Fibroblast of skin of left biceps (primary cell): ENCODE measurements around the gene KCNMB1.
A peak's percentile ranks its signal among the peaks of the same experiment; 100 is the strongest.

Experiments
- DNase-seq, 2 experiments: peaks; one replicate each; pipeline ENCODE4 v3.0.0-alpha.2; 2013; ENCODE audit warnings: low read depth in 2 of 2

Gene KCNMB1

GRCh38 chr5:170388818-170389549 lies at the start of gene KCNMB1:
Gene KCNMB1, minus strand, starts transcription at chr5:170389367. Its CDS starts 3,920 bp downstream, at chr5:170385447.
- no peak for DNase-seq

- DNase-seq: no peak
Measured at GRCh38 chr5:170438581-170438980, 49.4 kb upstream of the KCNMB1 start.

GRCh38 chr5:170437621-170438375 lies 48.6 kb upstream of the KCNMB1 start:
- DNase-seq: no peak

- no peak for DNase-seq
Measured at GRCh38 chr5:170436335-170436734, 47.2 kb upstream of the KCNMB1 start.

- DNase-seq: peak; percentile 10
Measured at GRCh38 chr5:170434966-170435605, 45.9 kb upstream of the KCNMB1 start.

- DNase-seq: no peak
Measured at GRCh38 chr5:170432669-170433068, 43.5 kb upstream of the KCNMB1 start.

GRCh38 chr5:170431571-170431970 lies 42.4 kb upstream of the KCNMB1 start:
- no peak for DNase-seq

- DNase-seq: no peak
Measured at GRCh38 chr5:170430866-170431437, 41.8 kb upstream of the KCNMB1 start.

GRCh38 chr5:170430256-170430655 lies 41.1 kb upstream of the KCNMB1 start:
- no peak for DNase-seq

- no peak for DNase-seq
Measured at GRCh38 chr5:170429014-170429413, 39.8 kb upstream of the KCNMB1 start.

GRCh38 chr5:170427672-170428236 lies 38.6 kb upstream of the KCNMB1 start:
- peak; percentile 14 to 20 for DNase-seq

- no peak for DNase-seq
Measured at GRCh38 chr5:170426786-170427185, 37.6 kb upstream of the KCNMB1 start.

GRCh38 chr5:170426149-170426767 lies 37.1 kb upstream of the KCNMB1 start:
- no peak for DNase-seq

- DNase-seq: no peak
Measured at GRCh38 chr5:170425731-170426130, 36.6 kb upstream of the KCNMB1 start.

GRCh38 chr5:170424629-170425028 lies 35.5 kb upstream of the KCNMB1 start:
- DNase-seq: no peak

GRCh38 chr5:170423692-170424091 lies 34.5 kb upstream of the KCNMB1 start:
- DNase-seq: no peak

- DNase-seq: no peak
Measured at GRCh38 chr5:170421826-170422225, 32.7 kb upstream of the KCNMB1 start.

- DNase-seq: peak; percentile 12 to 17
Measured at GRCh38 chr5:170420806-170421412, 31.7 kb upstream of the KCNMB1 start.

- no peak for DNase-seq
Measured at GRCh38 chr5:170419643-170420042, 30.5 kb upstream of the KCNMB1 start.

GRCh38 chr5:170418736-170419135 lies 29.6 kb upstream of the KCNMB1 start:
- DNase-seq: no peak

GRCh38 chr5:170416526-170416925 lies 27.4 kb upstream of the KCNMB1 start:
- DNase-seq: no peak
